ENCODE results near the gene RAPGEF6.

- TF ChIP-seq POLR2AphosphoS5 (IDR thresholded peaks at IDR 0.05; ENCODE audit: low read depth, low read length) (no peak), TAF1 (IDR thresholded peaks at IDR 0.05; ENCODE audit: low read depth, low read length) (no peak), POLR2A (IDR thresholded peaks at IDR 0.05; ENCODE audit: low read depth, low read length) (no peak), PAX5 (IDR thresholded peaks at IDR 0.05; ENCODE audit: insufficient read depth, low read length, severe bottlenecking) (no peak), SPI1 (IDR thresholded peaks at IDR 0.05; ENCODE audit: low read depth, low read length) (no peak)
These were observed 47.1 kb upstream of the RAPGEF6 start for GRCh38 chr5:131682175-131682574.
